Activated naive CD8-positive, alpha-beta T cell treated with anti-CD3 and anti-CD28 coated beads, Interleukin-2, amount 50 U/mL, for 24 hours (primary cell): Measurements from ENCODE around the gene ADAMTS12.

Source experiments
- ATAC-seq: fragments of 150-1000 bp; cut with Tn5 transposase; one replicate; pipeline ENCODE4 v1.10.0; 2021
- DNase-seq: peaks from one replicate; pipeline ENCODE4 v3.0.0; 2021
- H3K27ac Mint-ChIP-seq: one replicate; pipeline ENCODE4 v1.8.0; 2021; ENCODE audit warnings: mild to moderate bottlenecking, mixed read lengths
- H3K27me3 Mint-ChIP-seq: one replicate; pipeline ENCODE4 v1.8.0; 2021; ENCODE audit warnings: mixed read lengths
- H3K36me3 Mint-ChIP-seq: one replicate; pipeline ENCODE4 v1.8.0; 2021; ENCODE audit warnings: low read depth, mixed read lengths
- H3K4me1 Mint-ChIP-seq: one replicate; pipeline ENCODE4 v1.8.0; 2021; ENCODE audit warnings: mixed read lengths
- H3K4me3 Mint-ChIP-seq: one replicate; pipeline ENCODE4 v1.8.0; 2021; ENCODE audit warnings: mild to moderate bottlenecking, moderate library complexity, mixed read lengths
- H3K9me3 Mint-ChIP-seq: one replicate; pipeline ENCODE4 v1.8.0; 2021; ENCODE audit warnings: mixed read lengths

Gene ADAMTS12

GRCh38 chr5:33758737-33759136 is 133.1 kb downstream of the ADAMTS12 start:
- no peaks in the 10 kb centered on the region for H3K36me3 Mint-ChIP-seq
- no peaks in the 10 kb centered on the region for H3K9me3 Mint-ChIP-seq
- H3K4me3 Mint-ChIP-seq, result no peak overlapping the region
- DNase-seq (no peak), ATAC-seq (no peak)
- H3K27ac Mint-ChIP-seq, result no peak overlapping the region
- no peaks in the 10 kb centered on the region for H3K27me3 Mint-ChIP-seq
- H3K4me1 Mint-ChIP-seq, result no peaks in the 10 kb centered on the region

DNA sequence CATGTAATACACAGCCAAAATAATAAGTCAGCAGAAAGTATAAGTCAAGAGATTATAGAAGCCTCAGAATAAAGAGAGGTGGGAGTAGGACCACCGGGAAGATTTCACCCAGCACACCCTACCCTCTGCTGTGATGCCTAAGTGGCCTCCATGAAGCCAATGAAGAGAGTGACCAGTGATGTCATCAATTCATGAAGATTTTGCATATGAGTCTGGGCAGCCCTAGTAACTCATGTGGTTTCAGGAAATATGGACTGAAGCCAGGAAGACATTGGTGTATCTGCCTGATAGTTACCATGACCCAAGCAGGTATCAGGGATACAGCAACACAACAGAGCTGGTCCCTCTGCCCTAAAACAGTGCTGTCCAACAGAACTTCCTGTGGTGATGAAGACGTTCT is 135.3 kb downstream of the ADAMTS12 start:
- DNase-seq (no peak), ATAC-seq (no peak)
- Mint-ChIP-seq H3K27me3 (peaks cover 3% of the 10 kb centered on the region), H3K36me3 (no peaks in the 10 kb centered on the region), H3K27ac (no peak overlapping the region), H3K4me3 (no peak overlapping the region), H3K9me3 (no peaks in the 10 kb centered on the region), H3K4me1 (no peaks in the 10 kb centered on the region)

GRCh38 chr5:33755231-33755630 is 136.6 kb downstream of the ADAMTS12 start:
- DNase-seq (no peak), ATAC-seq (no peak)
- H3K36me3 Mint-ChIP-seq, result no peaks in the 10 kb centered on the region
- H3K27me3 Mint-ChIP-seq, result peaks cover 3% of the 10 kb centered on the region
- no peak overlapping the region for H3K27ac Mint-ChIP-seq
- H3K4me1 Mint-ChIP-seq, result no peaks in the 10 kb centered on the region
- H3K9me3 Mint-ChIP-seq, result no peaks in the 10 kb centered on the region
- H3K4me3 Mint-ChIP-seq, result no peak overlapping the region

- DNase-seq, result no peak
- Mint-ChIP-seq H3K9me3 (no peaks in the 10 kb centered on the region), H3K4me1 (no peaks in the 10 kb centered on the region), H3K27me3 (peaks cover 3% of the 10 kb centered on the region), H3K27ac (no peak overlapping the region), H3K36me3 (no peaks in the 10 kb centered on the region), H3K4me3 (no peak overlapping the region)
- no peak for ATAC-seq
Measured at GRCh38 chr5:33753704-33754103, 138.1 kb downstream of the ADAMTS12 start.

DNA sequence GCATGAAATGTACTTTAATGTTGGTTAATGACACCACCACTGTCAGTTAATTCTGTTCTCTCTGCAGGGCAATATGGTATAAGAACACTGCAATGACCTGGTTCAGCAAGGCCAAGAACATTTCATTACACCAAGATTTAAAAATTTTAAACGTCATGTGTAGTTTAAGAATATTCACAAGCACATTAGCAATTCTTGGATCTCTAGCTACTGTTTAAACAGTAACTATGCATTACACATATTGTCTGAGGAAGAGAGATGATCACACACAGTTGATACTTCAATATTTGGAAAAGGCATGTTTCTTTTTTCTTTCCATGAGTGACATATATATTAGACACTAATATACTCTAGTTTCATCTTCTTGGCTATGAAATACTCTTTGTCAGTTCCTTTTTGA is 143.0 kb downstream of the ADAMTS12 start:
- no peaks in the 10 kb centered on the region for H3K4me1 Mint-ChIP-seq
- no peak overlapping the region for H3K4me3 Mint-ChIP-seq
- no peak for DNase-seq
- ATAC-seq, result no peak
- no peaks in the 10 kb centered on the region for H3K36me3 Mint-ChIP-seq
- peaks cover 3% of the 10 kb centered on the region for H3K27me3 Mint-ChIP-seq
- H3K27ac Mint-ChIP-seq, result no peak overlapping the region
- no peaks in the 10 kb centered on the region for H3K9me3 Mint-ChIP-seq

GRCh38 chr5:33745101-33745770 is 146.6 kb downstream of the ADAMTS12 start:
- no peaks in the 10 kb centered on the region for H3K36me3 Mint-ChIP-seq
- no peak for DNase-seq
- H3K4me1 Mint-ChIP-seq, result no peaks in the 10 kb centered on the region
- no peaks in the 10 kb centered on the region for H3K27me3 Mint-ChIP-seq
- no peak overlapping the region for H3K27ac Mint-ChIP-seq
- H3K4me3 Mint-ChIP-seq, result no peak overlapping the region
- ATAC-seq, result no peak
- no peaks in the 10 kb centered on the region for H3K9me3 Mint-ChIP-seq

DNA sequence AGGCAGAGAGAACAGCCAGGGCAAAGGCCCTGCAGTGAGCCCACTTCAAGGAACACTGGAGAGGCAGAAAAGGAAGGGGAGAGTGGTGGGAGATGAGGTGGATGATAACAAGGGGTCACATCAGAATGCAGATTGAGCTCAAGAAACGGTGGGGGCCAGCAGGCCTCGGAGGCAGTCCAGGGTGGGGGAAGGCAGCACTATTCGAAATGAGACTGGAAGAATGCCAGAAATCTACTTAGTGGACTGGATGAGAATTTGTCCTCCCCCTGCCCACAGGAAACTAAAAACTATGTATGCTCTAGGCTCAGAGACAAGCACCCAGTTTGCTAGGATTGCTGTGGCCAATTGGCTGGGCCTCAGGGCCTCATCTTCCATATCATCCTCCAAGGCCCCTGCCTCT is 148.7 kb downstream of the ADAMTS12 start:
- Mint-ChIP-seq H3K9me3 (no peaks in the 10 kb centered on the region), H3K27me3 (no peaks in the 10 kb centered on the region), H3K4me3 (no peak overlapping the region), H3K4me1 (no peaks in the 10 kb centered on the region), H3K36me3 (no peaks in the 10 kb centered on the region), H3K27ac (no peak overlapping the region)
- ATAC-seq (no peak), DNase-seq (no peak)

DNA sequence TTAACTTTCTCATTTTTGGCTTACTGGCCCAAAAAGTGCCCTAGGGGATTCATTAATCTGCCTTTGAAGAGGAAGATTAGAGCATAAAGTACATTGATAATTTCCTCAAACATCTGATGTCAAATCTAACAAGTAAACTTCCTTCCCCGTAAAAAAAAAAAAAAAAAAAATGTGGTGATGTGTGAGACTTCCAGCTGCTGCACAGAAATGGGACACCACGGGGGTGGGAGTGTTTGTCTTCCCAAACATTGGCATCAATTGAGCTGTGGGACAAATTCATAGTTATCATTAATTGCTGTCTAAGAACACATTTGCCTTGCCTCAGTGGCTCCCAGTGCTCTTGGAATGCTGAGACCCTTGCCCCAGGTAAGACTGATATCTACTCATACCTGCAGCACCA is 149.6 kb downstream of the ADAMTS12 start:
- no peak overlapping the region for H3K4me3 Mint-ChIP-seq
- H3K27ac Mint-ChIP-seq, result no peak overlapping the region
- no peaks in the 10 kb centered on the region for H3K9me3 Mint-ChIP-seq
- H3K4me1 Mint-ChIP-seq, result no peaks in the 10 kb centered on the region
- H3K27me3 Mint-ChIP-seq, result no peaks in the 10 kb centered on the region
- ATAC-seq (no peak), DNase-seq (no peak)
- no peaks in the 10 kb centered on the region for H3K36me3 Mint-ChIP-seq

GRCh38 chr5:33738967-33739366 is 152.8 kb downstream of the ADAMTS12 start:
- no peak overlapping the region for H3K27ac Mint-ChIP-seq
- no peaks in the 10 kb centered on the region for H3K36me3 Mint-ChIP-seq
- H3K4me3 Mint-ChIP-seq, result no peak overlapping the region
- ATAC-seq, result no peak
- no peaks in the 10 kb centered on the region for H3K9me3 Mint-ChIP-seq
- DNase-seq, result no peak
- H3K4me1 Mint-ChIP-seq, result no peaks in the 10 kb centered on the region
- H3K27me3 Mint-ChIP-seq, result no peaks in the 10 kb centered on the region

DNA sequence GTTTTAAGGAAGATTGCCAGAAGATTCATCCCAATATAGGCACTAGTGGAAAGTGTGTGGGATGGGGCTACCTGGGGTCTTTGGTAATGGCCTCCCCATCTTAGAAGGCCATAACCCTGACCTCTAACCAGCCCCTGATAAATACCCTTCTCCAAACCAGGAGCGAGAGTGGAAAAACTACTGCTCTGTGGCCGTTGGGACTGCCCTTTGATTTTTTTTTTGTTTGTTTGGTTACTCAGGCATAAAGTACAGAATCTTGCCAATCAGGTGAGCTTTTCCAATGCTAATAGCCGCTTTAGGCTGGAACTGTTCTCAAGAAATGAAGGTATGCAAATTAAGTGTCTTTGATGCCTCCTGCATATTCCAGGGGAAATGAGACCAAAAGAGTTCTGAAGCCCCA is 153.7 kb downstream of the ADAMTS12 start:
- H3K27me3 Mint-ChIP-seq, result no peaks in the 10 kb centered on the region
- H3K27ac Mint-ChIP-seq, result no peak overlapping the region
- DNase-seq, result no peak
- H3K36me3 Mint-ChIP-seq, result no peaks in the 10 kb centered on the region
- H3K4me3 Mint-ChIP-seq, result no peak overlapping the region
- no peaks in the 10 kb centered on the region for H3K4me1 Mint-ChIP-seq
- no peaks in the 10 kb centered on the region for H3K9me3 Mint-ChIP-seq
- no peak for ATAC-seq

- no peak overlapping the region for H3K4me3 Mint-ChIP-seq
- H3K4me1 Mint-ChIP-seq, result no peaks in the 10 kb centered on the region
- no peaks in the 10 kb centered on the region for H3K36me3 Mint-ChIP-seq
- no peaks in the 10 kb centered on the region for H3K9me3 Mint-ChIP-seq
- ATAC-seq, result no peak
- H3K27ac Mint-ChIP-seq, result no peak overlapping the region
- DNase-seq, result no peak
- no peaks in the 10 kb centered on the region for H3K27me3 Mint-ChIP-seq
Measured at GRCh38 chr5:33737697-33738096, 154.1 kb downstream of the ADAMTS12 start.

GRCh38 chr5:33737284-33737683 is 154.5 kb downstream of the ADAMTS12 start:
- no peak overlapping the region for H3K4me3 Mint-ChIP-seq

DNA sequence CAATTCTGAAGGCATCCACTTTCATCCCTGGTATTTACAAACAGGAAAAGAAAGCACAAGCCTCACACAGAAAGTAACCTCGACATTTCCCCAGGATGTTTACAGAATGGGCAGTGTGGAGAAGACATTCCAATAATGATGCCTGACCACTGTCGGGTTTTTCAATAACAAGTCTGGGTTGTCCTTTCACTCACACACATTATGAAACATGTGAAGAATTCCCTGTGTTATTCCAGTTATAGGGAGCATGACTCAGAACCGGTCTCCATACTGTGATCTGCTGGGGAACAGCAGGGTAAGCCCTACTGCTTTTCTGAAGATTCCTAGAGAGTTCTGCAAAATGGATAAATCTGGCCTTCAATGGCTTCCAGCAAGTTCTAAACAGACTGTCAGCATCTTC is 155.3 kb downstream of the ADAMTS12 start:
- Mint-ChIP-seq H3K36me3 (no peaks in the 10 kb centered on the region), H3K4me1 (no peaks in the 10 kb centered on the region), H3K27me3 (no peaks in the 10 kb centered on the region), H3K9me3 (no peaks in the 10 kb centered on the region), H3K4me3 (no peak overlapping the region), H3K27ac (no peak overlapping the region)
- no peak for ATAC-seq
- no peak for DNase-seq

More at GRCh38 chr5:33737284-33737683, 154.5 kb downstream of the ADAMTS12 start:
- Mint-ChIP-seq H3K9me3 (no peaks in the 10 kb centered on the region), H3K27me3 (no peaks in the 10 kb centered on the region), H3K36me3 (no peaks in the 10 kb centered on the region), H3K4me1 (no peaks in the 10 kb centered on the region), H3K27ac (no peak overlapping the region)
- ATAC-seq (no peak), DNase-seq (no peak)

DNA sequence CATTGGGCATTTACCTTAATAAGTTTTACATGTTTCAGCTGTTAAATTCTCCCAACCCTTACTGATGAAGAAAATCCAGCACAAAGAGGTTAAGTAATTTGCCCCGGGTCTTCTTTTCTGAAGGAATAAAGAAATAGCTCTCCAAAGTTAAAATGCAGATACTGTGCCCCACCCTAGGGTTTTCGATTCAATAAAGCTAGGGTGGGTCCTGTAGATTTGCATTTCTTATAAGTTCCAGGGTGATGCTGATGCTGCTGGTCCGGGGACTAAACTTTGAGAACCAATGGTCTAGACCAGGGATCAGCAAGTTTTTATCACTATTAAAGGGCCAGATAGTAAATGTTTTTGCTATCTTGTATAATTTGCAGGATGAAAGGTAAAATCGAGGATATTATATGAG is 156.7 kb downstream of the ADAMTS12 start:
- peaks cover 4% of the 10 kb centered on the region for H3K27me3 Mint-ChIP-seq
- ATAC-seq, result no peak
- H3K9me3 Mint-ChIP-seq, result no peaks in the 10 kb centered on the region
- H3K36me3 Mint-ChIP-seq, result no peaks in the 10 kb centered on the region
- no peak for DNase-seq
- H3K4me3 Mint-ChIP-seq, result no peak overlapping the region
- H3K27ac Mint-ChIP-seq, result no peak overlapping the region
- no peaks in the 10 kb centered on the region for H3K4me1 Mint-ChIP-seq

- Mint-ChIP-seq H3K27me3 (peaks cover 5% of the 10 kb centered on the region), H3K9me3 (no peaks in the 10 kb centered on the region), H3K36me3 (no peaks in the 10 kb centered on the region), H3K27ac (no peak overlapping the region), H3K4me3 (no peak overlapping the region), H3K4me1 (no peaks in the 10 kb centered on the region)
- ATAC-seq, result no peak
- DNase-seq, result no peak
Measured at GRCh38 chr5:33734537-33734936, 157.3 kb downstream of the ADAMTS12 start.

DNA sequence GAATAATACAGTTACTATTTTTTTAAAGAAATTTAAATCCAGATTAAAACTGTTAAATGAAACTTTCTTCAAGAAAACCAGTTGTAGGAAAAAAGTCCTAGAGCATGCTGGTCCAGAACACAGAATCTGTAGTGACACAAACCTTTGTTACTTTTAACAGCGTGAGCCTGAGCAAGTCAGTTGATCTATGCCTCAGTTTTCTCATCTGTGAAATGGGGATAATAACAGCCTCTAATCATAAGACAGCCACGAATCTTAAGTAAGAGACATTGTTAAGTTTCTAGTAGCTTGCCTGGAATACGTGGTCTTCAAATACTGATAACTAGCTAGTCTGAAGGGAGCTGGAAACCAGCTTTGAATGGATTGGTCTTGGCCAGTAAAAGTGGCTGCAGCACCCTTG is 158.6 kb downstream of the ADAMTS12 start:
- Mint-ChIP-seq H3K36me3 (no peaks in the 10 kb centered on the region), H3K9me3 (no peaks in the 10 kb centered on the region), H3K4me1 (no peaks in the 10 kb centered on the region), H3K27ac (no peak overlapping the region), H3K4me3 (no peak overlapping the region), H3K27me3 (peaks cover 5% of the 10 kb centered on the region)
- no peak for DNase-seq
- ATAC-seq, result no peak
